Effector CD4-positive, alpha-beta T cell (primary cell): ENCODE results near the gene SCYGR7. TPM values are rescaled to one million over a fixed set of nuclear protein-coding genes. Genes with fewer than 3 reads are reported as not detected.
"Not testable (repeated sequence)": the region's sequence is repeated elsewhere in the genome, so short reads cannot be mapped to it uniquely, and the experiment has no call there.

Experiments used
- DNase-seq: peaks from one replicate; pipeline ENCODE4 v3.0.0-alpha.2; 2020
- total RNA-seq: gene quantifications from one replicate; lab custom pipeline; 2026; lab: John Stamatoyannopoulos, UW

SCYGR7 gene, protein sequence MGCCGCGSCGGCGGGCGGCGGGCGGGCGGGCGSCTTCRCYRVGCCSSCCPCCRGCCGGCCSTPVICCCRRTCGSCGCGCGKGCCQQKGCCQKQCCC
- not detected for total RNA-seq

DNA sequence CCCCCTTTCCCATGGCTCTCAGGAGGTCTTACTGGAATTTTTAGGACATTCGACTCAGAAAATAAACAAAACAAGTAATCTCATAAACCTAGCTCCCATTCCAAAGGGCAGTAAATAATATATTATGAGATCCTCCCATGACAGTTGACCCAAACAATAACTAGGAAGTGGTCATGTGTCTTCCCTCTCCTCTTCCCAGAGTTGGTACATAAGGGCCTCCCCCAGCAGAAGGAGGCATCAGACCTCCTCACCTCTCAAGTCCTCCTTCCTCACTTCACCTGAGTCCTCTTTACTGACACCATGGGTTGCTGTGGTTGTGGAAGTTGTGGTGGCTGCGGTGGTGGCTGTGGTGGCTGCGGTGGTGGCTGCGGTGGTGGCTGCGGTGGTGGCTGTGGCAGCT is at the start of gene SCYGR7:
Gene SCYGR7, plus strand, starts transcription at position 301 of the 400 bp plus-strand sequence. Its CDS starts 0 bp downstream, at position 301.
- DNase-seq, result no peak

DNA sequence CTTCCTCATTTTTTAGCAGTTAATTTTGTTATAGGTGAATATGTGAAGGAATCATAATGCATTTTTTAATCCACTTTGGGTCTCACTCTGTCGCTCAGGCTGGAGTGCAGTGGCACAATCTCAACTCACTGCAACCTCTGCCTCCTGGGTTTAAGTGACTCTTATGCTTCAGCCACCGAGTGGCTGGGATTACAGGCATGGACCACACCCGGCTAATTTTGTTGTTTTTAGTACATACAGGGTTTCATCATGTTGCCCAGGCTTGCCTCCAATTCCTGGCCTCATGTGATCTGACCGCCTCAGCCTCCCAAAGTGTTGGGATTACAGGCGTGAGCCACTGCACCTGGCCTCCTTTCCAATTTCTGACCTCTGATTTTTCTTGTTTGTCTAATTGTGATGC is 43.9 kb upstream of the SCYGR7 start:
- no peak for DNase-seq

DNA sequence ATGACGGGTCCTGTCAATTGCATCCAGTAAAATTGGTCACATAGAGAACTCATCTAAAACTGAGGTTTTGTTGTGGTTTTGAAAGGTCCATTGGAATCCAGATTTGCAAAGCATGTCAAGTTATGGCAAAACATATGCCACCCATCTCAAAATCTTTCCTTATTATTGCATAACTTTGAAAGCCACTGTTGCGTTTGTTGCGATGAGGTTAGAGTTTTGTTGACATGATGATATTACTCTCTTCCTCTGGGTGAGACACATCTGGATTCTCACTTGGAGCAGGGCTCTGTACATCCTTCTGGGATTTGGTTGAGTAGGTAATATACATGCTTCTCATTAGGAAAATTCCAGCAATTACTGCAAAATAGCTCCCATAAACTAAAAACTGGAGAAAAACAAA is 40.9 kb upstream of the SCYGR7 start:
- DNase-seq, result no peak

DNA sequence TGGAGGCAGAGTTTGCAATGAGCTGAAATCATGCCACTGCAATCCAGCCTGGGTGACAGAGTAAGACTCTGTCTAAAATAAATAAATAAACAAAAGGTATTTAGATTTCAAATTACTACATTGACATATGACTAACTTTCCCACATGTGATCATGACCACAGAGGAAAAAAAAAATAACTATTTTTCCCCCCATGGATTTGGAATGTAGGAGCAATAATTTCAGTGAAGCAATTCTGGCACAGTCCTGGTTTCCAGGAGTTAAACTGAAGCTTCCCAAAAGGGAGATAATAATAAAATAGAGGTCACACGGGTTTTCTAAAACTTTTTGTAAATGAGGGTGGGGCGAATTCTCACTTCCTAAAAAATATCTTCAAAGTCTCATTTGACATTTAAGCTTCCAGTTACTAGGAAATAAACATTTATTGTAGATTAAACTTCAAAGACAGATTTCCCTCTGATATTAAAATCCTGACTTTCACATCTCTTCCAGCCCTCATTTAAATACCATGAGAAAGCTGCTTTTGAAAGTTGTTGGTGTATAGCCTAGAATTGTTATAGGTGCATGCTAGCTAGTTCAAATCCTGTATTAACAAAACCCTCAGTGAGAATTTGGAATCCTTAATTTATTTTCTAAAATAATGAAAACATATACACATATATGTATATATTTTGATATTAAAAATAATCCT is 31.0 kb upstream of the SCYGR7 start:
- DNase-seq, result no peak

DNA sequence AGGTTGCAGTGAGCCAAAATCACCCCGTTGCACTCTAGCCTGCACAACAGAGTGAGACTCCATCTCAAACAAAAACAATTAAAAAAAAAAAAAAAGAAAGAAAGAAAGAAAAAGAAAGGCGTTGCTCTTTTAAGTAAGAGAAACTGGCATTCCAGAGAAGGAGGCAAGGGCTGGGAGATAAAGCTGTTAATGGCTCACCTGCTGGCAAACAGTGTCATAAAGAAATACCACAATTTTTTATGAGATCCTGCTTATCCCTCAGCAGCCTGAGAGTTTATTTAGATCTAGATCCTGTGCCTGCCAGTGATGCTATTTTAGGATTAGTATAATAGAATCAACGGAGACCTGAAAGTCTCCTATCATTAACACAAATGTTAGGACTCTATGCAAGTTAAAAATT is 26.6 kb upstream of the SCYGR7 start:
- DNase-seq, result no peak

DNA sequence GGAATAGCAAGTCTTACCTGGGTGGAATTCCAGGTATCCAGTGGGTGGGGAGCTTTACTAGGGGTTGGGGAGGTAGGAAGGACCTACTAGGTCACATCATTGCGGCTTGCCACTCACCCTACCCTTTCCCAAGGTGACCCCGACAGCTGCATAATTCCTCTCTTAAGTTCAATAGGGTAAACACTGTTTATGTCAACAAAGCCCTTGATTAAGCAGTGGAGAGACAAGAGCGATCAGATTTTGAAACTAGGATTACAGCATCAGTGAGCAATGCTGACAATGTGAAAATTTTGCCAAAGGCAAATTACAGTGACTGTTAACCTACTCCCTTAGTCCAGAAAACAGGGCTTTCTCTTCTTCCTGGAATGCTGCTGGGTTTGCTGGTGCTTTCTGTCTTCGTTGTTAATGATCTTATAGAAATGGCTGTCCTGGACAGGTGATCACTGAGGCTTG is 24.8 kb upstream of the SCYGR7 start:
- no peak for DNase-seq

DNA sequence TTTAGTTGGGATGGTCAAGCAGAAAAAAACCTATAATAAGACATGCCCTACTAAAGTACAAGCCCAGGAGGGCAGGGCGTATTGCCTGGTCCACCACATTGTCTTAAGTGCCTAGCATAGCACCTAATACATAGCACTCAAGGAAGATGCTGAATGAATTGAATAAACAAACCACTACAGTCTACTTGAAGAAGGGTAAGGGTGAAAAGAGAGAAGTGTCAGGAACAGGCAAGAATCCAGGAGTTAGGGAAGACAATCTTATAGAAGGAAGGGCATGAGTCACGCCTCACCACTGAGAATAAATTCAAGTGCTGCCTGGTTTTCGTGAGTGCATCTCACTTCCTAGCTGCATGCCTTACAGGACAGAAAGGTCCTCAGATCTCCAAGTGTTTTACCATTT is 24.2 kb upstream of the SCYGR7 start:
- DNase-seq, result no peak

DNA sequence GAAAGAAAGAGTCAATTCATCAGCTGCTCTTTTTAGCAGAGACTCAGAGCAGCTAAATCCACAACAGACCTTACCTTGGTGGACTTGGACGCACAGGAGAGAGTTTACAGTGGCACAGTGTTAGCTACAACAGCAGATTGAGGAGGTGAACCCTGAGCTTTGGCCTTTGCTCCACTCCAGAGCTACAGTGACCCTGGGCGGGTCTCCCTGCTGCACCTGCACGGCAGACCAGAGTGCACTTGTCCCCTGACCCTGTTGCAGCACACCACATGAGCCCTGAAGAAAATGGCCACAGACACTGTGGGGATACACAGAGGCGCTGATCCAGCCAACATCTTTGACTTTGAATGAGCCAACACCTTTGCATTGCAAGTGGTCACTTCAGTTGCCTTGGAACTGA is 21.3 kb upstream of the SCYGR7 start:
- no peak for DNase-seq

DNA sequence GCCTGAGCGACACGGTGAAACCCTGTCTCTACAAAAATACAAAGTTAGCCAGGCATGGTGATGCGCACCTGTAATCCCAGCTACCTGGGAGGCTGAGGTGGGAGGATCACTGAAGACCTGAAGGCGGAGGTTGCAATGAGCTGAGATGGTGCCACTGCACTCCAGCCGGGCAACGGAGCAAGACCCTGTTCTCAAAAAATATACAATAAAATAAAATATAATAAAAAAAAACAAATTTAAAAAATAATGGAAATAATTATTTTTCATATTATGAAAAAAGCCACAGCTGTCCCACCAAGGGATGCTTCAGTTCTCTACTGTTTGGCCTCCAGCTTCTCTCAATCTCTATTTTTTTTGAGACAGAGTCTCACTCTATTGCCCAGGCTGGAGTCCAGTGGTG is 20.7 kb upstream of the SCYGR7 start:
- DNase-seq, result no peak

DNA sequence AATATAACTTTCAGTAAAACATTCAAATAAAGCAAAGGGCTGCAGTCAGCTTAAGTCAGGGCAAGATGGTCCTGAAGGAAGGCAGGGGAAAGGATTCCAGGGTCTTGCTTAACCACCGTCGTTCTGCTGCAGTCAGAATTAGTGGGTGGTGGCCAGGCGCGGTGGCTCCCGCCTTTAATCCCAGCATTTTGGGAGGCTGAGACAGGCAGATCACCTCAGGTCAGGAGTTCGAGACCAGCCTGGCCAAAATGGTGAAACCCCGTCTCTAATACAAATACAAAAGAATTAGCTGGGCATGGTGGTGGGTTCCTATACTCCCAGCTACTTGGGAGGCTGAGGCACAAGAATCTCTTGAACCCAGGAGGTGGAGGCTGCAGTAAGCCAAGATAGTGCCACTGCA is 17.1 kb upstream of the SCYGR7 start:
- no peak for DNase-seq

DNA sequence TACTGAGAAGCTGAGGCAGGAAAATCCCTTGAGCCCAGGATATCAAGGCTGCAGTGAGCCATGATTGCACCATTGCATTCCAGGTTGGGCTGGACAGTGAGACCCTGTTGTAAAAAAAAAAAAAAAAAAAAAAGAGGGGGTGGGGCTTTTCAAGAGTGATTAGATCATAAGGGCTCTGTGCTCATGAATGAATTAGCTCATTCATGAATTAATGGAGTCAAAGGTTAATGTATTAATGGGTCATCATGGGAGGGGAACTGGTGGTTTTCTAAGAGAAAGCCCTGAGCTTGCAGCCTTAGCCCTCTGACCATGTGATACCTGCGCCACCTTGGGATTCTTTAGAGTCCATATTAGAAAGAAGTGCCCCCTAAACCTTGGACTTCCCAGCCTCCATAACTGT is 14.8 kb upstream of the SCYGR7 start:
- no peak for DNase-seq

DNA sequence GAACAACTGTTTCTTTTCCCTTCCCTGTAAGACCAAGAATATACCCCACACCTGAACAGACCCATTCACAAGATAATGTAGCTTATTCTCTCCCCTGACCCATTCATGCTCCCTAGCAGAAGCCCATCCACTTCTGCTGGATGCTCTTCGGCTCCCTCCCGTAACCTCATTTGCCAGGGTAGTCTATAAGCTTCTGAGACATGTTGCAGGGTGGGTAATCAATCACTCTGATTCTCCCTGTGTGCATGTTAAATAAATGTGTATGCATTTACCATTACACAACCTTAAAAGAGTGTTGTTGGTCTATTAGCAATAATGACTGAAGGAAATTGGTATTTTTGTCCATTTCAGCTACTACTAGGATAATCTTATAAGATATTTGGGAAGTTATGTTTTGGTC is 11.6 kb upstream of the SCYGR7 start:
- DNase-seq, result no peak

DNA sequence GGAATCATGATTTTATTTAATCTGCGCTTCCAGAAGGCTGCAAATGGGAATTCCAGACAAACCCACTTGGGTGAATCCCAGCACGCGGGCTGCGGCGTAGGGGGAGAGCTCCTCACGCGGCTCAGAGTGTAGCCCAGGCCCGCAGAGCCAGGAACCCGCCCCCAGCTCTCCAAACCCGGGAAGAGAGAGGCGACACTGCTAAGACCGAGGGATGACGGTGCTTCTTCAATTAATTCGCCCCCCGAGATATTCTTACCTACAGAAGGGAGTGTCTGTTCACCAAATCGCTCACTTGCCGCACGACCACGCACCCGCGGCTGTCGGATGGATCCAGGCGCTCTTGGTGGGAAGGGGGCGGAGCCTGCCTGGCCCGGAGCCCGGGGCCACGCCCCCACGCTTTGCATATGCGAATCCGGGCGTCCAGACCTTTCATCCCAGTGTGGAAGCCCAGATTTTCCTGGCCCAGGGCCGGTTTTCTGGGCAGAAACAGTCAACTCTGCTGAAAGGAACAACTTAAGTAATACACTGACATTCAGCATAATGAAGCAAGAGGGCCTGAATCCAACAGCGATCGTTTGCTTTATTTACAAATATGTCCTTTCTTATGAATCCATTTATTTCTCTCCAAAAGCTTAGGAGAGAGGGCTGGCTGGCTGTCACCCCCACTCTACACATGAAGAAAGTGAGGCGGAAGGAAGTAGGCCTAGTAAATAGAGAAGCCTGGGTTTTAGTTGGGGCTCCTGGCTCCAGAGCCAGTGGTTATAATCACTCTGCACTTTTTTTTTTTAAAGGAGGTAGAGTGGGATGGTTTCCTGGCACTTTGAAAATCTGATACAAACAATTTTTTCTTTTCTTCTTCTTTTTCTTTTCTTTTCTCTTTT is 10.2 kb upstream of the SCYGR7 start, which contains the start of gene SLC19A3:
Gene SLC19A3, minus strand, starts transcription at position 342 of the 881 bp plus-strand sequence. CDS start 15,710 bp downstream, outside the sequence.
- no peak for DNase-seq

DNA sequence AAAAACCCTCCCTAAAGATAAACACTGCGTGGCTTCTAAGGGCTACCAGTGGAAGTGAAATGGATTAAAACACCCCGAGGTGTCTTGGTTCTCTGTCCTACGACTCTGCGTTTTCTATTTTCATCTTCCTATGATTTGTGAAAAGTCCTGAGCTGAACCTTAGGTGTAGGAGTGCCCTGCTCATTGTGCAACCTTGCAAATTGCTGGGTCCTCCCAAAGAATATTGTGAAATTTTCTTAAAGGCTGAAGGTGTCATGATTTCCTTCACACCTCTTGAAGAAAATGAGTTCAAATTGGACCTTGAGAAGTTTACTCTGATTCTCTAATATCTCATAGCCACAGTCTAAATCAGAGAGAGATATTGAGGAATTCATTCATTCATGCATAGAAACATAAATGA is 8.5 kb upstream of the SCYGR7 start:
- no peak for DNase-seq

DNA sequence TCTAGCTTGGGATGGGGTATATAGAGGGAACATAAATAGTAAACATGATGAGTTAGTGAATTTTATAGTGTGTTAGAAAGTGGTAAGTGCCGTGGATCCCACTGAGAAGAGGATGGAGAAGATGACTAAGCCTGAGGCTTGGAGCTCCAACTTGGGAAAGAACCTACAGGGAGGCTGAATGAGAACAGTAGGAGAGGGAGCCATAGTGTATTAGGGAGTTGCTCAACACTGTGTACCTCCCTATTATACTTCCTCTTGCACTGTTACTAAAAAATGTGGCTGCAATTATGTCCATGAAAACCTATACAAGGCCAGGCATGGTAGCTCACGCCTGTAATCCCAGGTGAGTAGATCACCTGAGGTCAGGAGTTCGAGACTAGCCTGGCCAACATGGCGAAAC is 7.5 kb upstream of the SCYGR7 start:
- DNase-seq, result no peak

DNA sequence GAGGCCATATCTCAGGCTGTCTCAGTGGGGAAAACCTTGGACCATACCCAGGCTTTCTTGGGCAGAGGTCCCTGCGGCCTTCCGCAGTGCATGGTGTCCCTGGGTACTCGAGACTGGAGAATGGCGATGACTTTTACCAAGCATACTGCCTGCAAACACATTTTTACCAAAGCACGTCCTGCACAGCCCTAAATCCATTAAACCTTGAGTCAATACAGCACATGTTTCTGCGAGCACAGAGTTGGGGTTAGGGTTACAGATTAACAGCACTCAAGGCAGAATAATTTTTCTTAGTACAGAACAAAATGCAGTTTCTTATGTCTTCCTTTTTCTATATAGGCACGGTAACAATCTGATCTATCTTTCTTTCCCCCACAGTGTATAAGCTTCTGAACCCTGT is 5.3 kb upstream of the SCYGR7 start:
- not testable (repeated sequence) for DNase-seq

DNA sequence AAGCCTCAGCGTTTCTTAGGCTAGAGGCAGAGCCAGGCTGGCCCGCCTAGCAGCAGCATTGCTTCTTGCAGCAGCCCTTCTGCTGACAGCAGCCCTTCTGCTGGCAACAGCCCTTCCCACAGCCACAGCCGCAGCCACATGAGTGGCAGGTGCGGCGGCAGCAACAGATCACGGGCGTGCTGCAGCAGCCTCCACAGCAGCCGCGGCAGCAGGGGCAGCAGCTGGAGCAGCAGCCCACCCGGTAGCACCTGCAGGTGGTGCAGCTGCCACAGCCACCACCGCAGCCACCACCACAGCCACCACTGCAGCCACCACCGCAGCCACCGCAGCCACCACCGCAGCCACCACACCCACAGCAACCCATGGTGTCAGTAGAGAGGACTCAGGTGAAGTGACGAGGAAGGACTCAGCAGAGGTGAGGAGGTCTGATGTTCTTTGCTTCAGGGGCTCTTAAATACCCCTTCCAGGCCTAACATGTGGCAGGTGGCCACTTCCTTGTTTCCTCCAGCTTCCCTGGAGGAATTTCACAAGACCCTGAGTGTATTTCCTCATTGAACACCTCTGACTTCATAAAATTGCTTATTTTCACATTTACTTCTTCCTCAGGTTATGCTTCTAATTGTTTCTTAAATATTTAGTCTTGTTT is 3.6 kb upstream of the SCYGR7 start, which contains the start of gene SCYGR6:
Gene SCYGR6, minus strand, starts transcription at position 364 of the 646 bp plus-strand sequence. Its CDS starts 0 bp downstream, at position 364.
- no peak for DNase-seq

DNA sequence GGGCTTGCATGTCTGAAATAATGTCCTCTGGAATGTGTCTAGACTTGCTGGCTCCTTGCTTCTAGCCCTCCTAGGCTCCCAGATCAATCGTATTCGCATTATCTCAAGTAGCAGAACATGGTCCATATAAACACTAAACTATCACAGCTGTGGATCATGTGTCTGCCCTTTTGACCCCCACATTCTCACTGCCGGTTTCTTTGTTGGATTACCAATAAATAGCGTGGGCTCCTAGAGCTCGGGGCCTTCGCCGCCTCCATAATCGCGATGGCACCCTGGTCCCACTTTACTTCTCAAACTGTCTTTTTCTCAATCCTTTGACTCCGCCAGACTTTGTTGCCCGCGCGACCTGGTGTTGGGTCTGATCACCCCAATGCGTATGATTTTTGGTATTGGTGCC is 11.2 kb downstream of the SCYGR7 start:
- no peak for DNase-seq

DNA sequence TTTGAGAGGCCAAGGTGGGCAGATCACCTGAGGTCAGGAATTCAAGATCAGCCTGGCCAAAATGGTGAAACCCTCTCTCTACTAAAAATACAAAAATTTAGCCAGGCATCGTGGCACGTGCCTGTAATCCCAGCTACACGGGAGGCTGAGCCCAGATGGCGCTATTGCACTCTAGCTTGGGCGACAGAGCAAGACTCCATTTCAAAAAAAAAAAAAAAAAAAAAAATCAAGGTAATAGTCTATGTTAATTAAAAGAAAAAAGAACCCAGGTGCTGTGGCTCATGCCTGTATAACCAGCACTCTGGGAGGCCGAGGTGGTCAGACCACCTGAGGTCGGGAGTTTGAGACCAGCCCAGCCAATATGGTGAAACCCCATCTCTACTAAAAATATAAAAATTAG is 12.6 kb downstream of the SCYGR7 start:
- DNase-seq, result not testable (repeated sequence)

DNA sequence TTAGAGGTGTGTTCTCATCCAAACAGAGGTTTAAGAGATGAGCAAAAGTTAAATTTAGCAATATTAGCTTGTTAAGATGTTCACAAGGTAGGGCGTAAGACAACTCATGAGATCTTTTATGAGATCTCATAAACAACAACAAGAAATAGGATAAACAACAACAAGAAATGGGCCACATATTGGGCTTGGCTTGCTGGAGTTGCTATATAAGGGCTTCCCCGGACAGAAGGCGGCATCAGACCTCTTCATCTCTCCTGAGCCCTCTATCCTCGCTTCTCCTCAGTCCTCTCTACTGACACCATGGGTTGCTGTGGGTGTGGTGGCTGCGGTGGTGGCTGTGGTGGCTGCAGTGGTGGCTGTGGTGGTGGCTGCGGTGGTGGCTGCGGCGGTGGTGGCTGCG is 17.5 kb downstream of the SCYGR7 start, which contains the start of gene SCYGR8:
Gene SCYGR8, plus strand, starts transcription at position 301 of the 400 bp plus-strand sequence. Its CDS starts 0 bp downstream, at position 301.
- DNase-seq, result no peak

DNA sequence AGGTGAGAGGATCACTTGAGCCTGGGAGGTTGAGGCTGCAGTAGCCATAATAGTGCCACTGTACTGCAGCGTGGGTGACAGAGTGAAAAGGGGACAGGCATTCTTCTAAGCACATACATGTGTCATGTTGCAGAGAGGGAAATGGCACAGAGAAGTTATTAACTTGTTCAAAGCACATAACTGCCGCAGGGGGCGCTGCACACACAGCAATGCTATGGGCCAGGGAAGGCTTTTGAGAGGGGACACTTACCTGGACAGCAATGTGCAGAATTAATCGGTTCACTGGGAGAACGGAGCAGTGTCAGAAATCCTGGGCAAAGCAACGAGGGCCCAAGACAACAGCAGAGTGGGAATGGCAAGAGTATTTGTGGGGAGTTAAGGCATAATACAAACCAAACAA is 19.9 kb downstream of the SCYGR7 start:
- DNase-seq, result no peak

DNA sequence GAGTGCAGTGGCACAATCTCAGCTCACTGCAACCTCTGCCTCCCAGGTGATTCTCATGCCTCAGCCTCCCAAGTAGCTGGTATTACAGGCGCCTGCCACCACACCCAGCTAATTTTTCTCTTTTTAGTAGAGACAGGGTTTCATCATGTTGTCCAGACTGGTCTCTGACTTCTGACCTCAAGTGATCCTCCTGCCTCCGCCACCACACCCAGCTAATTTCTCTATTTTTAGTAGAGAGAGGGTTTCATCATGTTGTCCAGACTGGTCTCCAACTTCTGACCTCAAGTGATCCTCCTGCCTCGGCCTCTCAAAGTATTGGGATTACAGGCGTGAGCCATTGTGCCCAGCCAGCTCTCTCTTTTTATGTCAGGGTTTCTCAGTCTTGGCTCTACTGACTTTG is 28.1 kb downstream of the SCYGR7 start:
- not testable (repeated sequence) for DNase-seq
